Stimulated activated CD8-positive, alpha-beta memory T cell treated with anti-CD3 and anti-CD28 coated beads, Interleukin-4, amount 100 ng/mL, for 4 hours (primary cell): ENCODE results near the gene HOPX.
A peak's percentile ranks its signal among the peaks of the same experiment; 100 is the strongest.
"Not testable (repeated sequence)": the region's sequence is repeated elsewhere in the genome, so short reads cannot be mapped to it uniquely, and the experiment has no call there.

Experiments
- DNase-seq, 2 donors: peaks; one replicate each; pipeline ENCODE4 v3.0.0-alpha.2; 2020; ENCODE audit warnings: low read depth in 2 of 2, low spot score in 1 of 2

The HOPX gene

DNA sequence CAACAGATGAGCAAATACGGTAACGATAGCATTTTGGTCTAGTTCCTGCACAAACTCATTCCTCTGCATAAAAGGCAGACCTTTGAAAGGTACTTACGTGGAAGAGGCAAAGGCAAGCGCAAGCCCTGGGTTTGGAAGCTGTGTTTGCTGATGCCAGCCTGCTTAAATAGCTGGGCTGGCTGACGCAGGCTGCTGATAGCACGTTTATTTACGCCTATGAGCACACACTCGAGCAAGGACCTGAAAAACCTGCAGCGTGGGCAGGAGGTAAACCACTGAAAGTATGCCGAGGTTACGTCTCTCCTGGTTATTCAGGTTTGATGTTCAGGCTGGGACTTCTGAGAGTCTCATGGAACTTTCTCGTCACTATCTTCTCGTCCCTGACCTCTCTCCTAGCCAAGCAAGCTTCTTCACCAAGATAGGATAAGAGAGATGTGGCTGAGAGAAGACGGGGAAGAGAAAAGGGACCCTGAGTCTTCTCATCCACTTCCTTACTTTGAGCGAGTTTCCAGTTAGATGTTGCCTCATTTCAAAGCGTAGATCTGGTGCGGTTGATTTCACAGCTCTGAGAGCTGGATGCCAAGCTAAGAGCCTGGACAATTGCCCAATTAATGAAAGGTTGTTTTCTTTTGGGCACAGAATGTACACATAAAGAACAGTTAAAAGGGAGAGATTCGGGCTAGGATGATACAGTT, at the start of gene HOPX:
Gene HOPX, minus strand, starts transcription at position 139 of the 695 bp plus-strand sequence. CDS start 23,480 bp downstream, outside the sequence.
- peak in 1 of 2 donors; percentile 39 for DNase-seq

DNA sequence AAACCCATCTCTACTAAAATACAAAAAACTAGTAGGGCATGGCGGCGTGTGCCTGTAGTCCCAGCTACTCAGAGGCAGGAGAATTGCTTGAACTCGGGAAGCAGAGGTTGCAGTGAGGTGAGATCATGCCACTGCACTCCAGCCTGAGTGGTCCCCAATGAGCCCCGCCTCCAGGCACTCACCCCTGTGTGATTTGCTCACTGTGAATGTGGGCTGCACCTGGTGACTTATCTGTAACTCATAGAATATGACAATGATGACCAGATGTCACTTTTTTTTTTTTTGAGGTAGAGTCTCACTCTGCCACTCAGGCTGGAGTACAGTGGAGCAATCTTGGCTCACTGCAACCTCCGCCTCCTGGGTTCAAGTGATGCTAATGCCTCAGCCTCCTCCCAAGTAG, 49.0 kb upstream of the HOPX start:
- no peak for DNase-seq

DNA sequence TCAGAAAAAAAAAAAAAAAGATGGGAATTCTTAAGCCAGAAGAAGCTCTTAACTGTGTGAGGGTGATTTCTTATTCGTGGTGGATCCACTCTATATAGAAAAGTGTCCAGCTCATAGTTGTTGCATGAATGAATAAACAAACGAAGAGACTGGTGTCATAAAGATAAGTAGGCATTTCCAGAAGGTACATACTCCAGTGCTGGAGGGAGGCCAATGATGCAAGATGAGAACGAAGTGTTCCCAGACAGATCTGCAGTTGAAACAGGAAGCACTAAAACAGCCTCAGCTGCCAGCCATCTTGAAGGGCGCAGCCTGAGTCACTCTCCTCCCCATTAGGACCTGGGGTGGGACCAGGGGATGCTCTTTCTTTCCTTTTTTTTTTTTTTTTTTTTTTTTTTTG, 47.4 kb upstream of the HOPX start:
- no peak for DNase-seq

DNA sequence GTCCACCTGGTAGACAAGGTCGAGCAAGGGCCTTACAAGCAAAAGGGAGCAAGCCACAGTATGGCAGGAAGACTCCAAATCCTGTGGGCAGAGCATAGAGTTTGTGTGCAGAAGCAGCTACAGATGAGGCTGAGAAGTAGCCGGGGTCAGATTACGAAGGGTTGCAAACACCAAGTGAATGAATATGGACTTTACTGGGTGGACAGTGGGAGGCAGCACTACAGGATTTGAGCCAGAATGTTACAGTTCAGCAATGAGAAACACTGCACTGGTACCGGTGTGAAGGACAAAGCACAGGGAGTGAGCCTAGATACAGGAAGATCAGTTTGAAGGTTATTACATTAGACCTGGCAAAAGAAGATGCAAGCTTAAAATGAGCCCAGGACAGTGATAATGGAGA, 46.1 kb upstream of the HOPX start:
- no peak for DNase-seq

DNA sequence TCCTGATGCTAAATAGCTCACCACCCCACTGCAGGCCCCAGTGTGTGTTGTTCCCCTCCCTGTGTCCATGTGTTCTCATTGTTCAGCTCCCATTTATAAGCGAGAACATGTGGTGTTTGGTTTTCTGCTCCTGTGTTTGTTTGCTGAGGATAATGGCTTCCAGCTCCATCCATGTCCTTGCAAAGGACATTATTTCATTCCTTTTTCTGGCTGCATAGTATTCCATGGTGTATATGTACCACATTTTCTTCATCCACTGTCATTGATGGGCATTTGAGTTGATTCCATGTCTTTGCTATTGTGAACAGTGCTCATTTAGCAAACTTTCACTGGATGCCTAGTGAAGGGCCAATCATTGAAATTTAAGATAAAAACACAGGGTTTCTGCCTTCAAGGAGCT, 45.5 kb upstream of the HOPX start:
- DNase-seq, result not testable (repeated sequence)

- no peak for DNase-seq
Measured at GRCh38 chr4:56723659-56724230, 42.6 kb upstream of the HOPX start.

DNA sequence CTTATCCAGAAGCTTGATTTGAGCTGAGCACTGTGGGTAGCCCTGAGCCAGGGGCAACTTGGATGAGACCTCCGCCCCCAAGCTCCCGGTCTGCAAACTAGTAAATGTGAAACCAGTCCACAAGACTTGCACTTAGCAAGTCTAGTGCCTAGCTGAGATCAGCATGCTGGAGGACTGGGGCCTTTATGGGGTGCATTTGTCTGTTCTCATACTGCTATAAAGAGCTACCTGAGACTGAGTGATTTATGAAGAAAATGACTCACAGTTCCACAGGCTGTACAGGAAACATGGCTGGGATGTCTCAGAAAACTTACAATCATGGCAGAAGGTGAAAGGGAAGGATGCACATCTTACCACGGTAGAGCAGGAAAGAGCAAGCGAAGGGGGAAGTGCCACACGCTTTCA, 42.1 kb upstream of the HOPX start:
- DNase-seq, result no peak

DNA sequence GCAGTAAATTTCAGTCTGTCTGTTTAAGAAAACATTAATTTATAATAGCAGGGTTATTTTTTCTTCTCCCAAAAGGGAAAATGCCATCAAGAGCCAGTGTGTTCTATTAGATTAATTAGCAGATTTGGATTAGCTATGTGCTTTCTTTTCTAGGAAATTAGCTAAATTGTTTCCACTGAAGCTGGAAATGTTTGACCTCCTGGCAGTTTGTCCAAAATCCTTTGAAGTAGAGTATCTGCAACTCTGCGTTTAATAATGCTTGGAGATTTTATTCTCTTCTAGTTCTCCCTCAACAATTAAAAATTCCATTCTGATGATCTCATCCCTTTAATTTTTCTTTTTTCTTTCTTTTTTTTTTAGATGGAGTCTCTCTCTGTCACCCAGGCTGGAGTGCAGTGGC, 27.1 kb upstream of the HOPX start:
- no peak for DNase-seq

GRCh38 chr4:56705966-56706365, 24.9 kb upstream of the HOPX start:
- no peak for DNase-seq

DNA sequence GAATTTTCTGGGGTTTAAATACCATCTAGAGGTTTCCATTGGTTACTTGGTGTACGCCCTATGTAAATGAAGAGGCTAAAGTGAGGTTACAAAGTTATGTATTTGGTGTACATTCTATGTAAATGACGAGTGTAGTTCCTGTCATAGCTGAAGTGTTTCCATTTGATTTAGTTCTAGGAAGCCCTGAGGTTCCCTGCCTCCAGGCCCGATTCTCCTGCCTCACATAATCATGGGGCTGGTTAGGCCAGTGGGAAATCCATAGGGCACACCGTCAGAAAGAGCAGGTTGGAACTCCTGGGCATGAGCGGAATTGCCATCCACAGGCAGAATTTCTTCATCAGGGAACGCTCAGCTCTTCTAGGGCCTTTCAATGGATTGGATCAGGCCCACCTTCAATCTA, 24.2 kb upstream of the HOPX start:
- DNase-seq, result no peak

- DNase-seq, result no peak
Measured at GRCh38 chr4:56704089-56704871, 23.2 kb upstream of the HOPX start.

DNA sequence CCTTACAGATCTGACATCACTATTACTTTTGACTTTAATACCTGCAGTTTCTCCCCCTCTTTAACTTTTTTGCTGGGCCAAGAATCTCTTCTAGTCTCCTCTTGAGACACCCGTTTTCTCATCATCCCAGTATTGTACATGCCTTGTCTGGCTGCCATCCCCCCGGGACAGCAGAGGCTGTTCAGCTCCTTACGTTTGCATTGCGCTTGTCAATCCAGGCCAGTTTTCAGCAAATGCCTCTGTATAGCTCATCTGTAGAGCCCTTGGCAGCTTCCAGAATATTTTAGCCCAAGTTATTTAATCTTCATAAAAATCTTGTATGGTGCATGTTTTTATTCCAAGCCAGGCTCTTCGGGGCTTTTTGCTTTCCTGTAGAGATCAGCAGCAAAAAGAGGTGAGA, 22.3 kb upstream of the HOPX start:
- DNase-seq, result no peak

GRCh38 chr4:56701644-56702043, 20.5 kb upstream of the HOPX start:
- DNase-seq, result no peak

- DNase-seq, result no peak
Measured at GRCh38 chr4:56701161-56701480, 20.0 kb upstream of the HOPX start.

DNA sequence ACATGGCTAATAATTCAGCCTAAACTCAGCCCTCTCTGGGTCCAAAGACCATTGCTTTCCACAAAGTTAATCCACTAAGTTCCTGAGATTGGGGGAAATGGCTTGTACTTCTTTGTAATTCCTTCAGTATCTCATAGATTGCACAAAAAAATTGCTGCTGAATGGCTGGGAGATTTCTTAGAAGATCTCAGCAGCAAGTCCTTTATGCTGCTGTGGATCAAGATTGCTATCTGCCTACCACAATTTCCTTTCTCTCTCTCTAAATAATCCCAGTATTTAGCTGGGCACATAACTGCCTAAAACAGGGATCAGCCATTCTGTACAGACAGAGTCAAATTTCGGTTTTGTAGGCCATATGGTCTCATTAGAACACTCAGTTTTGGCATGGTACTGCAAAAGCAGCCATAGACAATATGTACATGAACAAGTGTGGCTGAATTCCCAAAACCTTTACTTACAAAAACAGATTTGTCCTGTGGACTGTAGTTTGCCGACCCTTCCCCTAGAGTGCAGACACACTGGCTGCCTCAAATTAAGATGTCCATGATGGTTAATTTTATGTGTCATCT, 18.5 kb upstream of the HOPX start:
- no peak for DNase-seq

GRCh38 chr4:56698329-56698728, 17.2 kb upstream of the HOPX start:
- DNase-seq, result no peak

- DNase-seq, result no peak
Measured at GRCh38 chr4:56696056-56696455, 15.0 kb upstream of the HOPX start.

GRCh38 chr4:56693476-56693875, 12.4 kb upstream of the HOPX start:
- DNase-seq, result not testable (repeated sequence)

DNA sequence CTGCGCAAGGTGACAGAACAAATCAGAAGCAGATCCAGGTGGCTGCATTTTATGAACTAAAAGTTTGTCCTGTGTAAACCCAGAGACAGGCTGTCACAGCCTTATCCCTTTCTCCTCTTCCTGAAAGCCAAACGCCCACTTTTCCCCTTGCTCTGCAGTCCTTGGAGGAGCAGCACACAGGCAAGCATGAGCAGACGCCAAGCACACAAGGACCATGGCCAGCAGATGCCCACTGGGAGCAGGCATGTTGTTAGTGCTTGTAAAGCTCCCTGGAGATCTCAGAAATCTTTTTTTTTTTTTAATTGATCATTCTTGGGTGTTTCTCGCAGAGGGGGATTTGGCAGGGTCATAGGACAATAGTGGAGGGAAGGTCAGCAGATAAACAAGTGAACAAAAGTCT, 11.5 kb upstream of the HOPX start:
- no peak for DNase-seq

- DNase-seq, result no peak
Measured at GRCh38 chr4:56691425-56691824, 10.3 kb upstream of the HOPX start.

- DNase-seq, result no peak
Measured at GRCh38 chr4:56690393-56690792, 9.3 kb upstream of the HOPX start.
